Osteocyte (in vitro differentiated cells): Measurements from ENCODE around the gene PROK1. TPM values are rescaled to one million over a fixed set of nuclear protein-coding genes. Genes with fewer than 3 reads are reported as not detected.

Experiments
- DNase-seq: peaks from one replicate; pipeline ENCODE4 v3.0.0; 2021; ENCODE audit warnings: mixed read lengths; ENCODE audit not compliant: unreplicated experiment; ENCODE audit errors: extremely low spot score
- H3K27ac Mint-ChIP-seq: one replicate; pipeline ENCODE4 v1.8.0; 2021; ENCODE audit warnings: mild to moderate bottlenecking, mixed read lengths; ENCODE audit not compliant: unreplicated experiment
- H3K27me3 Mint-ChIP-seq: one replicate; pipeline ENCODE4 v1.8.0; 2021; ENCODE audit warnings: mixed read lengths; ENCODE audit not compliant: unreplicated experiment
- H3K36me3 Mint-ChIP-seq: one replicate; pipeline ENCODE4 v1.8.0; 2021; ENCODE audit warnings: mixed read lengths; ENCODE audit not compliant: unreplicated experiment
- H3K4me1 Mint-ChIP-seq: one replicate; pipeline ENCODE4 v1.8.0; 2021; ENCODE audit warnings: mixed read lengths; ENCODE audit not compliant: unreplicated experiment
- H3K4me3 Mint-ChIP-seq: one replicate; pipeline ENCODE4 v1.8.0; 2021; ENCODE audit warnings: mild to moderate bottlenecking, moderate library complexity, mixed read lengths; ENCODE audit not compliant: unreplicated experiment
- H3K9me3 Mint-ChIP-seq: one replicate; pipeline ENCODE4 v1.8.0; 2021; ENCODE audit warnings: mixed read lengths; ENCODE audit not compliant: unreplicated experiment
- CTCF ChIP-seq: fragments of 200-600 bp; sonication (generic); IDR thresholded peaks from 2 replicates; pipeline ENCODE4 v1.5.0; 2021; ENCODE audit warnings: antibody characterized with exemption, mild to moderate bottlenecking, moderate library complexity
- total RNA-seq: library from RNA; stranded (reverse); gene quantifications from 2 replicates; pipeline ENCODE4 v1.2.1, GENCODE V29; 2021

Gene PROK1
- total RNA-seq, 1 donor from 2014 or later = not detected

DNA sequence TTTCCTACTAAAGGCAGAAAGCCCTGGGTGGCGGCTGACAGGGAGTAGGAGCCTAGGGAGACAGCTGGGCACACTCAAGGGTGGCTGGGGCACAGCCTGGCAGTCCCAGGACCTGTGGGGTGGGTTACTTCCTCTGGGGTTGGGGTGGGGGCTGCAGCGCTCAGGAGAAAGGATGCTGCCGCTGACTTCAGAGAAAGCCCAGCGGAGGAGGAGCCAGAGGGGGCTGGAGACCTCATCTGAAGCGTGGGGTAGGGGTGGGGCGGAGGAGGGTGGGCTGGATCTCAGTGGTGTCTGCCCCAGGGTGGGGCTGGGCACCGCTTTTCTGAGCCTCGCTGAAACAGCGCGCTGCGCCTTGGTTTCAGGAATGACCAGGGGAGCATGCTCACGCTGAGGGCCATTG lies 37.2 kb downstream of the PROK1 start:
- H3K4me1 Mint-ChIP-seq = no peaks in the 10 kb centered on the region
- no peaks in the 10 kb centered on the region for H3K36me3 Mint-ChIP-seq
- H3K27ac Mint-ChIP-seq = no peak overlapping the region
- DNase-seq = no peak
- peaks cover 16% of the 10 kb centered on the region for H3K27me3 Mint-ChIP-seq
- no peaks in the 10 kb centered on the region for H3K9me3 Mint-ChIP-seq
- no peak overlapping the region for H3K4me3 Mint-ChIP-seq
- no peak for TF ChIP-seq CTCF

DNA sequence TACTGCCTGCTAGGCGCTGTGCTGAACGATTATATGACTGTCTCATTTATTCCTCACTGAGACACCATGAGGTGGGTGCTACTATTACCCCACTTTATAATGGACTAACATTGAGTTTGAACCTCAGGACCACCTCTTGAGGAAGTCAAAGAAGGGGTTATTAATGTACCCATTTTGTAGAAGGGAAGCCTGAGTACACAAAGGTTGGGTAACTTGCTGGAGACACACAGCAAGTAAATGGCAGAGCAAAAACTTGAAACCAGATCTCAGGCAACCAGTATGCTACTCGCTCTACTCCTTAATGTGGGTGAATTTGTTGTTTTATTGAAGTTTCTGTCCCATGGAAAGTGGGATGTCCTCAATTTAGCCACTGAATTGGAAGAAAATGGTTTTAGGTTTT lies 37.9 kb downstream of the PROK1 start:
- no peaks in the 10 kb centered on the region for H3K9me3 Mint-ChIP-seq
- H3K36me3 Mint-ChIP-seq = no peaks in the 10 kb centered on the region
- DNase-seq = no peak
- peaks cover 11% of the 10 kb centered on the region for H3K27me3 Mint-ChIP-seq
- TF ChIP-seq CTCF = no peak
- no peak overlapping the region for H3K4me3 Mint-ChIP-seq
- no peak overlapping the region for H3K27ac Mint-ChIP-seq
- no peaks in the 10 kb centered on the region for H3K4me1 Mint-ChIP-seq

DNA sequence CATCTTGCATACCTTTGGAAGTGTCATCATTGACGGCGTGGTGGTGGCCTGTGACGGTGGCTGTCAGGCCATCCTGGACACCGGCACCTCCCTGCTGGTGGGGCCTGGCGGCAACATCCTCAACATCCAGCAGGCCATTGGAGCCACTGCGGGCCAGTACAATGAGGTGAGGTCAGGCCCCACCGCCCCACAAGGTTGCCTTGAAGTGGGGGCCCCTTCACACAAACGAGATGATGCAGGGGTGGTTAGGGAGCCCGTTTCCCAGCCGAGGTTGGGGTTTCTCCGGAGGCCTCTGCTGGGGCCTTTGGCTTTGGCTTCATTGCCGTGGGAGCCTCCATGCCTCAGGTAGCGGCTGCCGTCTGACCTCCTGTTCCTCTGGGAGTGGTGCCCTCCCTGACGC lies 38.5 kb downstream of the PROK1 start:
- no peaks in the 10 kb centered on the region for H3K9me3 Mint-ChIP-seq
- no peak for DNase-seq
- TF ChIP-seq CTCF = no peak
- no peaks in the 10 kb centered on the region for H3K4me1 Mint-ChIP-seq
- peaks cover 11% of the 10 kb centered on the region for H3K27me3 Mint-ChIP-seq
- no peaks in the 10 kb centered on the region for H3K36me3 Mint-ChIP-seq
- no peak overlapping the region for H3K4me3 Mint-ChIP-seq
- no peak overlapping the region for H3K27ac Mint-ChIP-seq

- no peak for DNase-seq
- Mint-ChIP-seq H3K4me3 (no peak overlapping the region), H3K36me3 (no peaks in the 10 kb centered on the region), H3K4me1 (no peaks in the 10 kb centered on the region), H3K9me3 (no peaks in the 10 kb centered on the region), H3K27me3 (peaks cover 10% of the 10 kb centered on the region), H3K27ac (no peak overlapping the region)
- TF ChIP-seq CTCF = no peak
Measured at GRCh38 chr1:110489973-110490542, 39.1 kb downstream of the PROK1 start.

DNA sequence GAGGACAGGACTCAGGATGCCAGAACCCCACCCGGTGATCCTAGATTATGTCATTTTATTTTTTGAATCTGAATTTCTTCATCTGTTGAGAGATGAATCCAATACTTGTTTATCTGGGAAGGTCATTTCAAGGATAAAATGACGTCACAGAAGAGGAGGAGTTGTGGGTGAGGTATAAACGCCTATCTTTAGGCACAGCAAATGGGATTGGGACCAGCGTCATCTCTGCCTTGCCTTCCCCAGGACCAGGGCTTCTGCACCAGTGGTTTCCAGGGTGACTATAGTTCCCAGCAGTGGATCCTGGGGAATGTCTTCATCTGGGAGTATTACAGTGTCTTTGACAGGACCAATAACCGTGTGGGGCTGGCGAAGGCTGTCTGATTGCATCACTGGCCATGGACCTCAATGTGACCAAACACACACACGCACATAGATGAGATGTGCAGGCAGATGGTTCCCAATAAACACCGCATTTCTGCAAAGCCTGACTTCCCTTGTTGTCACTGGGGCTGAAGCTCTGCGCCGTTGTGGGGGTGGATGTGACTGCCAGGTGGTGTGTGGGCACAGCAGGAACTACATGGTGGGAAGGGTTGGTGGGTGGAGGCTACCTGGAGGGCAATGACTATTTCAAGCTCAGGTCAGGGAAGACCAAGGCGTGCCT lies 40.0 kb downstream of the PROK1 start:
- no peak for DNase-seq
- Mint-ChIP-seq H3K4me1 (no peaks in the 10 kb centered on the region), H3K27me3 (peaks cover 3% of the 10 kb centered on the region), H3K4me3 (no peak overlapping the region), H3K9me3 (no peaks in the 10 kb centered on the region), H3K27ac (no peak overlapping the region), H3K36me3 (no peaks in the 10 kb centered on the region)
- no peak for TF ChIP-seq CTCF
